WTC11 (cell line): ENCODE results near the gene REEP1. TPM values are rescaled to one million over a fixed set of nuclear protein-coding genes. Genes with fewer than 3 reads are reported as not detected.

Experiments
- ATAC-seq: fragments of 200-7000 bp; cut with Tn5 transposase; 2 replicates; pipeline ENCODE4 v1.10.0; 2021; ENCODE audit warnings: mild to moderate bottlenecking, moderate library complexity
- CTCF ChIA-PET: fragments of 300-600 bp; sonication (Branson Sonifier 250); formaldehyde crosslinking; loops from one replicate; lab custom pipeline; 2021; ENCODE audit warnings: antibody characterized with exemption; lab: Charles Lee
- POLR2A ChIA-PET: fragments of 350-600 bp; sonication (Branson Sonifier 250); formaldehyde crosslinking; loops from one replicate; lab custom pipeline; 2021; ENCODE audit warnings: antibody characterized with exemption; lab: Charles Lee
- DNase-seq: peaks from one replicate; pipeline ENCODE4 v3.0.0; 2021; ENCODE audit warnings: low spot score
- H3K27ac Mint-ChIP-seq: 2 replicates; pipeline ENCODE4 v1.8.0; 2021; ENCODE audit warnings: mixed read lengths
- H3K27me3 Mint-ChIP-seq: 2 replicates; pipeline ENCODE4 v1.8.0; 2021; ENCODE audit warnings: low read depth, mild to moderate bottlenecking, moderate library complexity, mixed read lengths
- H3K36me3 Mint-ChIP-seq: 2 replicates; pipeline ENCODE4 v1.8.0; 2021; ENCODE audit warnings: mixed read lengths
- H3K4me1 Mint-ChIP-seq: 2 replicates; pipeline ENCODE4 v1.8.0; 2022; ENCODE audit warnings: mixed read lengths
- H3K4me3 Mint-ChIP-seq: 2 replicates; pipeline ENCODE4 v1.8.0; 2021; ENCODE audit warnings: mild to moderate bottlenecking, moderate library complexity, mixed read lengths
- H3K9me3 Mint-ChIP-seq: 2 replicates; pipeline ENCODE4 v1.8.0; 2021; ENCODE audit warnings: mixed read lengths
- E2F4 ChIP-seq: sonication (generic); formaldehyde crosslinking; IDR thresholded peaks from 2 replicates; pipeline ENCODE4 v1.8.1; 2022; ENCODE audit warnings: low read depth, mild to moderate bottlenecking, moderate library complexity, missing genetic modification reagents, borderline replicate concordance
- ELF4 ChIP-seq: sonication (generic); formaldehyde crosslinking; IDR thresholded peaks from 2 replicates; pipeline ENCODE4 v1.8.1; 2022; ENCODE audit warnings: low read depth, mild to moderate bottlenecking, moderate library complexity, missing genetic modification reagents
- FOXJ3 ChIP-seq: sonication (generic); formaldehyde crosslinking; IDR thresholded peaks from 2 replicates; pipeline ENCODE4 v1.9.0; 2021; ENCODE audit warnings: missing genetic modification reagents, mild to moderate bottlenecking, borderline replicate concordance
- JUN ChIP-seq: sonication (generic); formaldehyde crosslinking; IDR thresholded peaks from 2 replicates; pipeline ENCODE4 v1.8.0; 2023; ENCODE audit warnings: mild to moderate bottlenecking, missing genetic modification reagents
- NFE2L1 ChIP-seq: sonication (generic); formaldehyde crosslinking; IDR thresholded peaks from 2 replicates; pipeline ENCODE4 v1.8.1; 2023; ENCODE audit warnings: missing genetic modification reagents
- NFYB ChIP-seq: sonication (generic); formaldehyde crosslinking; conservative IDR thresholded peaks from 2 replicates; pipeline ENCODE4 v1.8.0; 2022; ENCODE audit warnings: low read depth, missing genetic modification reagents
- OVOL2 ChIP-seq: fragments of 250-450 bp; sonication (Bioruptor Pico); IDR thresholded peaks from 2 replicates; pipeline ENCODE4 v1.9.0; 2021; ENCODE audit warnings: mild to moderate bottlenecking, borderline replicate concordance
- RORB ChIP-seq: fragments of 250-450 bp; sonication (Bioruptor Pico); IDR thresholded peaks from 2 replicates; pipeline ENCODE4 v1.9.0; 2021; ENCODE audit warnings: mild to moderate bottlenecking
- TEAD1 ChIP-seq: sonication (generic); formaldehyde crosslinking; IDR thresholded peaks from 2 replicates; pipeline ENCODE4 v1.8.0; 2022; ENCODE audit warnings: mild to moderate bottlenecking, missing genetic modification reagents
- TEAD4 ChIP-seq: sonication (generic); formaldehyde crosslinking; IDR thresholded peaks from 2 replicates; pipeline ENCODE4 v1.8.0; 2022; ENCODE audit warnings: mild to moderate bottlenecking, missing genetic modification reagents
- ZBTB21 ChIP-seq: sonication (generic); formaldehyde crosslinking; IDR thresholded peaks from 2 replicates; pipeline ENCODE4 v1.8.1; 2023; ENCODE audit warnings: mild to moderate bottlenecking, missing genetic modification reagents, borderline replicate concordance
- ZNF317 ChIP-seq: sonication (generic); formaldehyde crosslinking; IDR thresholded peaks from 2 replicates; pipeline ENCODE4 v1.8.1; 2023; ENCODE audit warnings: low read depth, mild to moderate bottlenecking, moderate library complexity, missing genetic modification reagents, borderline replicate concordance
- ZNF396 ChIP-seq: fragments of 250-450 bp; sonication (Bioruptor Pico); IDR thresholded peaks from 2 replicates; pipeline ENCODE4 v1.8.0; 2021; ENCODE audit warnings: mild to moderate bottlenecking, moderate library complexity, borderline replicate concordance
- total RNA-seq: library from RNA; stranded (reverse); gene quantifications from 3 replicates; pipeline ENCODE4 v1.2.3, GENCODE V29; 2021
- TF ChIP-seq, protein P1 (sequence below): sonication (generic); formaldehyde crosslinking; IDR thresholded peaks from 2 replicates; pipeline ENCODE4 v1.8.0; 2022; ENCODE audit warnings: mild to moderate bottlenecking, missing genetic modification reagents
- TF ChIP-seq, protein P2 (sequence below): fragments of 250-450 bp; sonication (Bioruptor Pico); conservative IDR thresholded peaks from 2 replicates; pipeline ENCODE4 v1.9.0; 2021; ENCODE audit warnings: mild to moderate bottlenecking
- TF ChIP-seq, protein P3 (sequence below): sonication (generic); formaldehyde crosslinking; IDR thresholded peaks from 2 replicates; pipeline ENCODE4 v1.8.1; 2022; ENCODE audit warnings: mild to moderate bottlenecking, moderate library complexity, missing genetic modification reagents
- TF ChIP-seq, protein P4 (sequence below): sonication (generic); formaldehyde crosslinking; IDR thresholded peaks from 2 replicates; pipeline ENCODE4 v1.8.1; 2023; ENCODE audit warnings: mild to moderate bottlenecking, missing genetic modification reagents, moderate library complexity
- TF ChIP-seq, protein P5 (sequence below): sonication (generic); formaldehyde crosslinking; conservative IDR thresholded peaks from 2 replicates; pipeline ENCODE4 v1.8.1; 2023; ENCODE audit warnings: mild to moderate bottlenecking, low read depth, missing genetic modification reagents, moderate library complexity

REEP1 gene
- total RNA-seq, 1 experiment from 2014 or later, result 1.9 TPM

- DNase-seq (no peak), ATAC-seq (no peak)
- Mint-ChIP-seq H3K9me3 (peaks cover 29% of the 10 kb centered on the region), H3K27ac (no peak overlapping the region), H3K4me1 (peaks cover 14% of the 10 kb centered on the region), H3K4me3 (no peak overlapping the region), H3K27me3 (peaks cover 7% of the 10 kb centered on the region), H3K36me3 (peaks cover 20% of the 10 kb centered on the region)
- CTCF ChIA-PET, result interaction anchor here (2.2 kb wide), 1 partner anchor 55 kb away, joined by 7 read pairs; no protein-coding TSS in a partner anchor
- POLR2A ChIA-PET, result no interaction called here
- no peak for TF ChIP-seq TEAD1 (CRISPR knock-in tag)
- TF ChIP-seq OVOL2 (CRISPR knock-in tag), result no peak
- TF ChIP-seq TEAD4 (CRISPR knock-in tag), result no peak
- TF ChIP-seq, protein P1, sequence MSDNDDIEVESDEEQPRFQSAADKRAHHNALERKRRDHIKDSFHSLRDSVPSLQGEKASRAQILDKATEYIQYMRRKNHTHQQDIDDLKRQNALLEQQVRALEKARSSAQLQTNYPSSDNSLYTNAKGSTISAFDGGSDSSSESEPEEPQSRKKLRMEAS, result no peak
- TF ChIP-seq, protein P2, sequence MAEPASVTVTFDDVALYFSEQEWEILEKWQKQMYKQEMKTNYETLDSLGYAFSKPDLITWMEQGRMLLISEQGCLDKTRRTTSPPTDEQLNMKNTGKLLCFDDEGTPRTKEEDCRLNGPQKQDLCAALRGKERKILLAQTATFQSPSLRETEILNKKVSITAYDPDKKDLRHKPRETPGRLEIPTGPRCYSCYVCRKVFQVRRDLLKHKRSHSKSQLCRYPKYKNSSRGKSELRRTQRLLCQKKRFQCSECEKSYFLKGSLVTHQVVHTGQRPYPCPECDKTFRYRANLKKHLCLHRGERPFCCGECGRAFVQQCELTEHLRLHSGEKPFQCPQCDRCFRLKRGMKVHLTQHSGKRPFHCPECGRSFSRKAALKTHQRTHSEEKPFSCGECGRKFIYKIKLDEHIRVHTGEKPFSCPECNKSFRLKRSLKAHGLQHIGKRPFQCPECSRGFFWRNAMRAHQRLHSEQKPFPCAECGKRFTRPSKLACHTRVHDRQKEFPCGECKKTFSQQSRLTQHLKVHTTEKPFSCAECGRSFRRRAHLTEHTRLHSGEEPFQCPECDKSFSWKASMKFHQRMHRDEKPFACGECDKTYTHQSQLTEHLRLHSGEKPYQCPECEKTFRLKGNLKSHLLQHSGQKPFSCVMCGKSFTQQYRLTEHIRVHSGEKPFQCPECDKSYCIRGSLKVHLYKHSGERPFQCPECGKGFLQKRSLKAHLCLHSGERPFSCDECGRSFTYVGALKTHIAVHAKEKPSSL, result no peak
Observed at GRCh38 chr2:86275962-86276361, 61.5 kb downstream of the REEP1 start.

- Mint-ChIP-seq H3K36me3 (peaks cover 26% of the 10 kb centered on the region), H3K4me3 (no peak overlapping the region), H3K9me3 (peaks cover 34% of the 10 kb centered on the region), H3K27me3 (peaks cover 7% of the 10 kb centered on the region), H3K27ac (peak overlapping the region; percentile 46; the same call in 1 of the 2 replicates), H3K4me1 (peaks cover 14% of the 10 kb centered on the region)
- ChIA-PET CTCF (interaction anchor here (2.2 kb wide), 1 partner anchor 54 kb away, joined by 7 read pairs; no protein-coding TSS in a partner anchor), POLR2A (no interaction called here)
- TF ChIP-seq ZNF396 (CRISPR knock-in tag) (no peak), TEAD1 (CRISPR knock-in tag) (no peak), ZBTB21 (CRISPR knock-in tag) (no peak)
- TF ChIP-seq, protein P2, result no peak
- TF ChIP-seq, protein P3, sequence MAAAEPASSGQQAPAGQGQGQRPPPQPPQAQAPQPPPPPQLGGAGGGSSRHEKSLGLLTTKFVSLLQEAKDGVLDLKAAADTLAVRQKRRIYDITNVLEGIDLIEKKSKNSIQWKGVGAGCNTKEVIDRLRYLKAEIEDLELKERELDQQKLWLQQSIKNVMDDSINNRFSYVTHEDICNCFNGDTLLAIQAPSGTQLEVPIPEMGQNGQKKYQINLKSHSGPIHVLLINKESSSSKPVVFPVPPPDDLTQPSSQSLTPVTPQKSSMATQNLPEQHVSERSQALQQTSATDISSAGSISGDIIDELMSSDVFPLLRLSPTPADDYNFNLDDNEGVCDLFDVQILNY, result no peak
- ATAC-seq (peak; percentile 63), DNase-seq (no peak)
Observed at GRCh38 chr2:86275384-86275799, 62.0 kb downstream of the REEP1 start.

DNA sequence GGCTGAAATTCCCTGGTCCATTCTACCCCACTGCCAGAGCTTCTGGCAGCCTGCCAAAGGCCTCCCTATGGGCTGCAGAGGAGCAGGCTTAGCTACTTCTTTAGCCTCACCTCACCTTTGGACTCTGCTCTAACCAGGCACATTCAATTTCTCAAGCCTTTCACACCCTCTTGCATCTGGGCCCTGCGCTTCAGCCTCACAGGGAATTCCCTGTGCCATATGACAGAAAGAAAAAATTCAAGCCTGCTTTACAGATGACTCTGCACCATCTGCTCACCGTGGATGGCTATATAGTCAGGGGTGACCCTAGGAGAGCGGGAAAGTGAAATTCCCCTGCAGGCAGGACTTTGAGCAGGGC lies 62.5 kb downstream of the REEP1 start:
- ATAC-seq (peak; percentile 50), DNase-seq (no peak)
- CTCF ChIA-PET, result interaction anchor here (2.2 kb wide), 1 partner anchor 54 kb away, joined by 7 read pairs; no protein-coding TSS in a partner anchor
- TF ChIP-seq, protein P3, result no peak
- no peak for TF ChIP-seq ZNF317
- TF ChIP-seq RORB (CRISPR knock-in tag), result no peak
- TF ChIP-seq NFE2L1 (CRISPR knock-in tag), result no peak
- TF ChIP-seq ELF4 (CRISPR knock-in tag), result no peak
- TF ChIP-seq, protein P4, sequence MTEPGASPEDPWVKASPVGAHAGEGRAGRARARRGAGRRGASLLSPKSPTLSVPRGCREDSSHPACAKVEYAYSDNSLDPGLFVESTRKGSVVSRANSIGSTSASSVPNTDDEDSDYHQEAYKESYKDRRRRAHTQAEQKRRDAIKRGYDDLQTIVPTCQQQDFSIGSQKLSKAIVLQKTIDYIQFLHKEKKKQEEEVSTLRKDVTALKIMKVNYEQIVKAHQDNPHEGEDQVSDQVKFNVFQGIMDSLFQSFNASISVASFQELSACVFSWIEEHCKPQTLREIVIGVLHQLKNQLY (CRISPR knock-in tag), result no peak
- TF ChIP-seq, protein P5, sequence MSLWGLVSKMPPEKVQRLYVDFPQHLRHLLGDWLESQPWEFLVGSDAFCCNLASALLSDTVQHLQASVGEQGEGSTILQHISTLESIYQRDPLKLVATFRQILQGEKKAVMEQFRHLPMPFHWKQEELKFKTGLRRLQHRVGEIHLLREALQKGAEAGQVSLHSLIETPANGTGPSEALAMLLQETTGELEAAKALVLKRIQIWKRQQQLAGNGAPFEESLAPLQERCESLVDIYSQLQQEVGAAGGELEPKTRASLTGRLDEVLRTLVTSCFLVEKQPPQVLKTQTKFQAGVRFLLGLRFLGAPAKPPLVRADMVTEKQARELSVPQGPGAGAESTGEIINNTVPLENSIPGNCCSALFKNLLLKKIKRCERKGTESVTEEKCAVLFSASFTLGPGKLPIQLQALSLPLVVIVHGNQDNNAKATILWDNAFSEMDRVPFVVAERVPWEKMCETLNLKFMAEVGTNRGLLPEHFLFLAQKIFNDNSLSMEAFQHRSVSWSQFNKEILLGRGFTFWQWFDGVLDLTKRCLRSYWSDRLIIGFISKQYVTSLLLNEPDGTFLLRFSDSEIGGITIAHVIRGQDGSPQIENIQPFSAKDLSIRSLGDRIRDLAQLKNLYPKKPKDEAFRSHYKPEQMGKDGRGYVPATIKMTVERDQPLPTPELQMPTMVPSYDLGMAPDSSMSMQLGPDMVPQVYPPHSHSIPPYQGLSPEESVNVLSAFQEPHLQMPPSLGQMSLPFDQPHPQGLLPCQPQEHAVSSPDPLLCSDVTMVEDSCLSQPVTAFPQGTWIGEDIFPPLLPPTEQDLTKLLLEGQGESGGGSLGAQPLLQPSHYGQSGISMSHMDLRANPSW (CRISPR knock-in tag), result no peak
- no peak for TF ChIP-seq NFYB (CRISPR knock-in tag)
- TF ChIP-seq JUN (CRISPR knock-in tag), result no peak
- no peak for TF ChIP-seq FOXJ3 (CRISPR knock-in tag)
- no peak for TF ChIP-seq E2F4 (CRISPR knock-in tag)
- H3K27ac Mint-ChIP-seq, result no peak overlapping the region
- peaks cover 39% of the 10 kb centered on the region for H3K9me3 Mint-ChIP-seq
- H3K36me3 Mint-ChIP-seq, result peaks cover 27% of the 10 kb centered on the region
- POLR2A ChIA-PET, result no interaction called here
- no peak overlapping the region for H3K4me3 Mint-ChIP-seq
- H3K4me1 Mint-ChIP-seq, result peaks cover 14% of the 10 kb centered on the region
- peaks cover 7% of the 10 kb centered on the region for H3K27me3 Mint-ChIP-seq
